K562 (cell line): ENCODE results near the gene KLRC2.
"Not testable (repeated sequence)": the region's sequence is repeated elsewhere in the genome, so short reads cannot be mapped to it uniquely, and the experiment has no call there.

Experiments
- BCLAF1 ChIP-seq, 2 experiments: fragments of 450-650 bp in 1 of 2; IDR thresholded peaks; 2 replicates each; pipeline ENCODE4 v1.6.1; 2011 to 2017; ENCODE audit warnings: low read depth in 2 of 2, antibody characterized with exemption in 1 of 2, borderline replicate concordance in 1 of 2, low read length in 1 of 2, mild to moderate bottlenecking in 1 of 2, mixed read lengths in 1 of 2; ENCODE audit not compliant: control insufficient read depth in 1 of 2
- CTCF ChIP-seq, 3 experiments: IDR thresholded peaks in 2 of 3; conservative IDR thresholded peaks in 1 of 3; 2 replicates each; pipeline ENCODE4 v1.5.1; 2011 to 2012; ENCODE audit warnings: low read length in 3 of 3, mild to moderate bottlenecking in 3 of 3, control low read depth in 2 of 3, improper control_type of control experiment in 1 of 3, inconsistent platforms in 1 of 3, low read depth in 1 of 3, mixed read lengths in 1 of 3, moderate library complexity in 1 of 3; ENCODE audit not compliant: insufficient read depth in 2 of 3
- E2F8 ChIP-seq: fragments of 450-650 bp; IDR thresholded peaks from 2 replicates; pipeline ENCODE4 v1.7.1; 2018; ENCODE audit warnings: mild to moderate bottlenecking, low read depth; ENCODE audit not compliant: partially characterized antibody
- EGR1 ChIP-seq: fragments of 450-650 bp; conservative IDR thresholded peaks from 2 replicates; pipeline ENCODE4 v1.6.1; 2017; ENCODE audit warnings: mild to moderate bottlenecking
- EZH2 ChIP-seq: IDR thresholded peaks from 2 replicates; pipeline ENCODE4 v1.6.1; 2012; ENCODE audit warnings: low read depth, mild to moderate bottlenecking, inconsistent platforms, low read length, borderline replicate concordance
- FOXA1 ChIP-seq: fragments of 450-650 bp; IDR thresholded peaks from 2 replicates; pipeline ENCODE4 v1.6.1; 2016; ENCODE audit warnings: mild to moderate bottlenecking, borderline replicate concordance
- HDGF ChIP-seq: fragments of 450-650 bp; IDR thresholded peaks from 2 replicates; pipeline ENCODE4 v1.6.1; 2016
- KLF10 ChIP-seq: fragments of 250-450 bp; sonication (Bioruptor Pico); IDR thresholded peaks from 2 replicates; pipeline ENCODE4 v1.6.1; 2021; ENCODE audit warnings: matching md5 sums
- RFX5 ChIP-seq: IDR thresholded peaks from 2 replicates; pipeline ENCODE4 v1.6.1; 2011; ENCODE audit warnings: low read depth, mild to moderate bottlenecking, improper control_type of control experiment, low read length
- SETDB1 ChIP-seq: IDR thresholded peaks from one replicate; pipeline ENCODE4 v1.6.1; 2012; ENCODE audit warnings: low read length, control low read depth, inconsistent platforms
- SMC3 ChIP-seq: conservative IDR thresholded peaks from 2 replicates; pipeline ENCODE4 v1.6.1; 2011; ENCODE audit warnings: low read depth, low read length, improper control_type of control experiment; ENCODE audit not compliant: insufficient read depth
- ZNF24 ChIP-seq: fragments of 450-650 bp; IDR thresholded peaks from 2 replicates; pipeline ENCODE4 v1.6.1; 2016

- TF ChIP-seq CTCF (IDR thresholded peaks at IDR 0.05 in 2 of 3, conservative IDR thresholded peaks at IDR 0.05 in 1 of 3; ENCODE audit: insufficient read depth in 2 of 3, low read depth in 1 of 3, low read length in 3 of 3); BCLAF1 (IDR thresholded peaks at IDR 0.05; ENCODE audit: borderline replicate concordance in 1 of 2, control insufficient read depth in 1 of 2, low read depth in 2 of 2, low read length in 1 of 2); KLF10; ZNF24; E2F8; FOXA1; SETDB1; EZH2; EGR1; RFX5; SMC3; HDGF: not testable (repeated sequence)
These were observed 48.3 kb downstream of the KLRC2 start for GRCh38 chr12:10387498-10387897.
